Measurements from ENCODE around the gene RAB31. TPM values are rescaled to one million over a fixed set of nuclear protein-coding genes. Genes with fewer than 3 reads are reported as not detected.
"Not testable (repeated sequence)": the region's sequence is repeated elsewhere in the genome, so short reads cannot be mapped to it uniquely, and the experiment has no call there.

RAB31 gene
- polyA plus RNA-seq, 1 experiment, result 37.2 TPM

DNA sequence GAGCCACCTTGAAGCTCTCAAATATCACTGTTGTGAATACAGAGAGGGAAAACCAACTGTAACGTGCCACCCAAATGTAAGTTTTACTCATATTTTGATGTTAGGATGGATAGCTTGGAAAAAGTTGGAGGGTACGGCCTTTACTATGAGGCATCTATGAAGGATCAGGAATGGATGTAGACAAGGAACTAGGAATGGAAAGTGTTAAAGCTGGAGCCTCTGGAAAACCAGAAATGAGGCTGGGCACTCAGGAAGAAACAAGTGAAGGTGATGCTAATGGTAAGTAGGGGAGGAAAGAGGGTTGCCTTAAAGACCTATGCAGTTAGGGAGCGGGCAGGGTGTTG is 177.9 kb downstream of the RAB31 start:
- POLR2A ChIA-PET, result no interaction called here
- DNase-seq (ENCODE audit: low read depth), result no peak
- CTCF ChIA-PET, result interaction anchor here (1.1 kb wide), 1 partner anchor 16 kb away, joined by 3 read pairs; no protein-coding TSS in a partner anchor
- H3K27me3 ChIP-seq (ENCODE audit: control insufficient read depth, insufficient read depth, low read length), result no peaks in the 10 kb centered on the region
- TF ChIP-seq, protein P1, sequence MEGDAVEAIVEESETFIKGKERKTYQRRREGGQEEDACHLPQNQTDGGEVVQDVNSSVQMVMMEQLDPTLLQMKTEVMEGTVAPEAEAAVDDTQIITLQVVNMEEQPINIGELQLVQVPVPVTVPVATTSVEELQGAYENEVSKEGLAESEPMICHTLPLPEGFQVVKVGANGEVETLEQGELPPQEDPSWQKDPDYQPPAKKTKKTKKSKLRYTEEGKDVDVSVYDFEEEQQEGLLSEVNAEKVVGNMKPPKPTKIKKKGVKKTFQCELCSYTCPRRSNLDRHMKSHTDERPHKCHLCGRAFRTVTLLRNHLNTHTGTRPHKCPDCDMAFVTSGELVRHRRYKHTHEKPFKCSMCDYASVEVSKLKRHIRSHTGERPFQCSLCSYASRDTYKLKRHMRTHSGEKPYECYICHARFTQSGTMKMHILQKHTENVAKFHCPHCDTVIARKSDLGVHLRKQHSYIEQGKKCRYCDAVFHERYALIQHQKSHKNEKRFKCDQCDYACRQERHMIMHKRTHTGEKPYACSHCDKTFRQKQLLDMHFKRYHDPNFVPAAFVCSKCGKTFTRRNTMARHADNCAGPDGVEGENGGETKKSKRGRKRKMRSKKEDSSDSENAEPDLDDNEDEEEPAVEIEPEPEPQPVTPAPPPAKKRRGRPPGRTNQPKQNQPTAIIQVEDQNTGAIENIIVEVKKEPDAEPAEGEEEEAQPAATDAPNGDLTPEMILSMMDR (IDR thresholded peaks at IDR 0.05; ENCODE audit: insufficient read depth, low read depth, low read length), result no peak
- H3K36me3 ChIP-seq (ENCODE audit: control insufficient read depth, insufficient read depth, low read length), result no peaks in the 10 kb centered on the region
- H3K4me3 ChIP-seq (ENCODE audit: low read depth, low read length), result no peak overlapping the region

- H3K36me3 ChIP-seq (ENCODE audit: control insufficient read depth, insufficient read depth, low read length), result no peaks in the 10 kb centered on the region
- POLR2A ChIA-PET, result no interaction called here
- TF ChIP-seq, protein P1 (IDR thresholded peaks at IDR 0.05; ENCODE audit: insufficient read depth, low read depth, low read length), result no peak
- no peak overlapping the region for H3K4me3 ChIP-seq (ENCODE audit: low read depth, low read length)
- H3K27me3 ChIP-seq (ENCODE audit: control insufficient read depth, insufficient read depth, low read length), result no peaks in the 10 kb centered on the region
- CTCF ChIA-PET, result no interaction called here
- no peak for DNase-seq (ENCODE audit: low read depth)
Observed at GRCh38 chr18:9887992-9888391, 179.9 kb downstream of the RAB31 start.

GRCh38 chr18:9890196-9890595 is 182.1 kb downstream of the RAB31 start:
- ChIA-PET CTCF (interaction anchor here (0.9 kb wide), 1 partner anchor 14 kb away, joined by 3 read pairs; no protein-coding TSS in a partner anchor), POLR2A (no interaction called here)
- H3K4me3 ChIP-seq (ENCODE audit: low read depth, low read length), result no peak overlapping the region
- TF ChIP-seq, protein P1 (IDR thresholded peaks at IDR 0.05; ENCODE audit: insufficient read depth, low read depth, low read length), result no peak
- no peak for DNase-seq (ENCODE audit: low read depth)
- no peaks in the 10 kb centered on the region for H3K27me3 ChIP-seq (ENCODE audit: control insufficient read depth, insufficient read depth, low read length)
- no peaks in the 10 kb centered on the region for H3K36me3 ChIP-seq (ENCODE audit: control insufficient read depth, insufficient read depth, low read length)

DNA sequence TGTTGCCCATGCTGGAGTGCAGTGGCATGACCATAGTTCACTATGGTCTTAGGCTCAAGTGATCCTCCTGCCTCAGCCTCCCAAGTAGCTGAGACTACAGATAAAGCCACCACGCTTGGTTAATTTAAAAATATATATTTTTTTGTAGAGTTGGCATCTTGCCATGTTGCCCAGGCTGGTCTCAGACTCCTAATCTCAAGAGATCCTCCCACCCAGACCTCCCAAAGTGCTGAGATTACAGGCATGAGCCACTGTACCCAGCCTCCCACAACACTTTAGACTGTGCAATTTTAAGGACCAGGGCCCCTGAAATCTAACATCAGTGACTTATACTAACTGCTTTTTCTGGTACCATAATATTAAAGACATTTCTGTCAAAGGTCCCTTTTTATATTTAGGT is 182.9 kb downstream of the RAB31 start:
- no peak for DNase-seq (ENCODE audit: low read depth)
- POLR2A ChIA-PET, result no interaction called here
- no peaks in the 10 kb centered on the region for H3K27me3 ChIP-seq (ENCODE audit: control insufficient read depth, insufficient read depth, low read length)
- CTCF ChIA-PET, result interaction anchor here (0.9 kb wide), 1 partner anchor 13 kb away, joined by 3 read pairs; no protein-coding TSS in a partner anchor
- no peaks in the 10 kb centered on the region for H3K36me3 ChIP-seq (ENCODE audit: control insufficient read depth, insufficient read depth, low read length)
- TF ChIP-seq, protein P1 (IDR thresholded peaks at IDR 0.05; ENCODE audit: insufficient read depth, low read depth, low read length), result no peak
- no peak overlapping the region for H3K4me3 ChIP-seq (ENCODE audit: low read depth, low read length)

DNA sequence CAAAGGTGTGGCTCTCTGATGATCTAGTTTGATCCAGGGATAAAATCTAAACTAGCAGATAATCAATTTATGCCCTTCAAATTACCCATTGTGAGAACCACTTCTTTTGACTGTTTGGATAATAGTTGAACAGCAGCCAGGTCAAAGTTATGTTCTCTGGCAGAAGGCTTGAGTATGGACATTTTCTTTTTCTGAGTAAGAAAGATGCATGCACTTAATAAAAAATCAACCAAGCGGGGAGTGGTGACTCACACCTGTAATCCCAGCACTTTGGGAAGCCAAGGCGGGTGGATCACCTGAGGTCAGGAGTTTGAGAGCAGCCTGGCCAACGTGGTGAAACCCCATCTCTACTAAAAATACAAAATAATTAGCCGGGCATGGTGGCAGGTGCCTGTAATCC is 183.4 kb downstream of the RAB31 start:
- H3K36me3 ChIP-seq (ENCODE audit: control insufficient read depth, insufficient read depth, low read length); CTCF ChIA-PET; H3K4me3 ChIP-seq (ENCODE audit: low read depth, low read length); H3K27me3 ChIP-seq (ENCODE audit: control insufficient read depth, insufficient read depth, low read length); DNase-seq (ENCODE audit: low read depth); POLR2A ChIA-PET: not testable (repeated sequence)

DNA sequence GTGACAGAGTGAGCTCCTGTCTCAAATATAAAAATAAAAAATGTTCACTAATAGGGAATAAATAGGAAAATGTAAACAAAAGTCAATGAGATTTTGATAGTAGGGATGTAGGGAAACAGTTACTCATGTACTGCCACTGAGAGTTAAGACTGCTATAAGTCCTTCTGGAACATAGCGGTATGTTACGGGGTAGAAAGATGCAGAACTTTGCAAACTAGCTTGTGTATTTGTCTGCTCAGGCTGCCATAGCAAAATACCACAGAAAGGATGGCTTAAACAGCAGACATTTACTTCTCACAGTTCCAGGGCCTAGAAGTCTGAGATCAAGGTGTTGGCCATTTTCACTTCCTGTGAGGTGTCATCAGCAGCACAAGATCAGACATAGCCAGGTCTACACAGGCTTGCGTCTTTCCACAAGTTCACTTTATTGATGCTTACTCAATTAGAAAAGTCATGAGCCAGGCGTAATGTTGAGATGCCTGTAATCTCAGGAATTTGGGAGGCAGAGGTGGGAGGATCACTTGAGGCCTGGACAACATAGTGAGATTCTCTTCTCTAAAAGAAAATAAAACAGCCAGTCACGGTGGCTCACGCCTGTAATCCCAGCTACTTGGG is 186.5 kb downstream of the RAB31 start:
- no peak overlapping the region for H3K4me3 ChIP-seq (ENCODE audit: low read depth, low read length)
- H3K27me3 ChIP-seq (ENCODE audit: control insufficient read depth, insufficient read depth, low read length), result no peaks in the 10 kb centered on the region
- TF ChIP-seq, protein P1 (IDR thresholded peaks at IDR 0.05; ENCODE audit: insufficient read depth, low read depth, low read length), result no peak
- H3K36me3 ChIP-seq (ENCODE audit: control insufficient read depth, insufficient read depth, low read length), result no peaks in the 10 kb centered on the region
- ChIA-PET POLR2A (no interaction called here), CTCF (no interaction called here)
- no peak for DNase-seq (ENCODE audit: low read depth)
